Loucy (cell line): ENCODE measurements around the gene ATXN7L3B.

ENCODE experiments used
- CTCF ChIP-seq: fragments of 200-600 bp; sonication (generic); conservative IDR thresholded peaks from 2 replicates; pipeline ENCODE4 v1.5.1; 2014; ENCODE audit warnings: mild to moderate bottlenecking, antibody characterized with exemption, low read length
- EZH2phosphoT487 ChIP-seq: fragments of 200-600 bp; IDR thresholded peaks from 2 replicates; pipeline ENCODE4 v1.6.1; 2018; ENCODE audit warnings: antibody characterized with exemption, mild to moderate bottlenecking, moderate library complexity, borderline replicate concordance

DNA sequence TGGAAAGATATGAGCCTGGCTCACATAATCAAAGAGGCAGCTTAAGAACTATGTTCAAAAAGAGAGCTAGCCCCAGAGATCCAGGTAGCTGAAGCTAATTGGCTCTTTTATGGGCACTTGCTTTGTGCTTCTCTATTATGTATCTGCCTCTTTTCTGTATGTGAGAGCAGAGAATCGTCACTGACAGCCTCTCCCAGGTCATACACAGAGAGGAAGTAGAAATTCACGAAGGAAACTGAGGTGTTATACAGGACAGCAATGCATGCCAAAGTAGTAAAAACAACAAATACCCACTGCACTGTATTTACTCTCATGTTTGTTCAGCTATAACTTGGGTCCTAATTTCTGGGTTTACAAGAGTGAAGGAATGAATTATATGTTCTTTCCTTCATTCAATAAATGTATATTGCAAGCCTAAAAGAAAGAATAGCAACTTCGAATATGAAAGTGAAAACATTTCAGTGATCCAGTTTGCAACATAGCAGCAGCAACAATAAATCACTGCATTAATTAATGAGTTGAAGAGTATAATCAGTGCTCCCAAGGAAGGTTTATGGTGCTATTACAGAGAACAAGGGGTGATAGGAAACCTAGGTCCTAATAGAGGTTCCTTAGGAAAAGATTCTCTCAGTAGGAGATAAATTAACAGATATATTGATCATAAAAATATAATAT is 47.1 kb upstream of the ATXN7L3B start:
- TF ChIP-seq CTCF, result no peak
- TF ChIP-seq EZH2phosphoT487, result no peak
